Stimulated activated CD8-positive, alpha-beta memory T cell treated with anti-CD3 and anti-CD28 coated beads, Interleukin-15, amount 100 ng/mL, for 4 hours (primary cell): ENCODE data around the gene GNAT3.

Experiments
- DNase-seq, 2 donors: peaks; one replicate each; pipeline ENCODE4 v3.0.0-alpha.2; 2020; ENCODE audit warnings: low read depth in 2 of 2

The GNAT3 gene

GRCh38 chr7:80511964-80512363 lies at the start of gene GNAT3:
Gene GNAT3 (minus strand): TSS chr7:80512064. CDS start chr7:80511926, 138 bp downstream.
- no peak for DNase-seq

- DNase-seq = no peak
These were observed 46.3 kb upstream of the GNAT3 start for GRCh38 chr7:80558116-80558515.

DNA sequence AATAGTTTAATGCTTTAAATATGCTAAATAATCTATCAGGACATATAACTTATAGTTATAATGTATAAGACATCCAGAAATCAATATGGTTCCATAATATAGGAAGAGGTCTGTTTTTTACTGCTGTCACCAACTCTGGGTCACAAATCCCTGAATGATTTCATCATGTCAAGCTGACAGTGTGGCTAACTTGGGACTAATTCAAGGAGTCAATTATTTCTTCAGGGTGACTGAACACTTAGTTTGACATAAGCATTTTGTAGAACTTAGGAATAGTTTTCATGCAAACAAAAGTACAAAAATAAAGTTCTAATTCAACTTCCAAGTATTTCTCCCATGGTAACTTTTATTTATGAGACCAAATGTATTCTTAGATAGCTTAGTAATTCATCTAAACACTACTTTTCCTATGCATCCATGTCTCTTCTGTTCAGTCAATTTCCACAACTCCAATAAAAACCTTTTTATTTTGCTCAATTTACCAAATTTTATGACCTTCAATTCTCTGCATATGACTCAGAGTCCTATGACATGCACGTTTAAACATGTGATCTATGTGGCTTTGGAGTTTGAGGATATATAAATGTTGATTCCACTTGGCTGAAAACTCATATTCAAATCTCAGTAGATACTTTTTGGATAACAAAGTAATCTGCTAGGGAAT lies 40.3 kb upstream of the GNAT3 start:
- DNase-seq = no peak

DNA sequence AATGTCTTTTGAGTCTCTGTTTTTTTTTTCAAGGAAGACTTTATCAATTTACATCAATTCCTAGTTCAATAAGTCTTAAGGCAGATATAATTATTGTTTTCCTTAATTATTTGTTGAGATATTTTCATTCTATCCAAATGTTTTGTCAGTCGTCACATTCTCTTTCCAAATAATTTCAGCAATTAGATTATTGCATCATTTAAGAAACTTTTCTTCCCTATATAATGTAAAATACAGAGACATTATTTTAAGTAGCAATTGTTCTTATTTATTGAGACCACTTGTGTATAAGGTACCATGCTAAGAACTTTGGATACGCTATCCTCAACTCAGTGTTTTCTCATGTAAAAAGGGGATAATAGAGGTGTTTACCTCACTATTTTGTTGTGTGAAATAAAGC lies 38.1 kb upstream of the GNAT3 start:
- DNase-seq = no peak

GRCh38 chr7:80548840-80549530 lies 37.1 kb upstream of the GNAT3 start:
- DNase-seq = no peak

- DNase-seq = no peak
These were observed 30.5 kb upstream of the GNAT3 start for GRCh38 chr7:80542398-80542797.

DNA sequence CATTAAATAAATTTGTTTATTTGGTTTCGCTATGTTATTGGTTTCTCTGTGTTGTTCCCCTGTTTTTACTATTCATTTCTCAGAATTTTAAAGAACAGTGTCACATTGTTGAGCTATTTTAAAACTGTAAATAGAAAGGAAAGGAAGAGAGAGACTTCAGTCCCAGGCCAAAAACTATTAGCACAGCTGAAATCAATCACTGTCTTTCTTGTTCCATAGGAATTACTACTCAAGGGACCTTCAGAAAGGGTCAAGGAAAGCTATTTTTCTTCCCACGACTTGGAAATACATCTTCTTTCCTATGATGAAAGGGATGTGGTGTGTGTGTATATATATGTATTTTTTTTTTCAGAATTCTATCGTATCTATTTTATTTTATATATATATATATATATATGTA lies 29.0 kb upstream of the GNAT3 start:
- DNase-seq = no peak

GRCh38 chr7:80537091-80537490 lies 25.2 kb upstream of the GNAT3 start:
- DNase-seq = no peak

DNA sequence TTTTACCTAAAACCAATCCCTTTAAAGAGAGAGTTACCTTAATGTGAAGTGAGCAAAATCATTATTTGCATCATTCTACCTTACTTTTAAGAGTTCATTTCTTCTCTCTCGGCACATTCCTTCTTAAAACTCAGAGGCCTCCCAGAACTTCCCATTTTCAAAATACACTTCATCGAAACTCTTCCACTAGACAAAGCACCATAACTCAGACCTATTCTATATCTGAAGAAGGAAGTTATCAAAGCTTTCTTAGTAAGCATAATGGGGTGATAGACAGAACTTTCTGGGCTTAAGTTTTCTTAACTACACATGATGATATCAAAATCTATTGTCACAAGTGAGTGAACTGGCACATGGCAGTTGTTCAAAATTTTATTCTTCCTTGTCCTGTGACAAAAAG lies 24.6 kb upstream of the GNAT3 start:
- DNase-seq = no peak

GRCh38 chr7:80533287-80533686 lies 21.4 kb upstream of the GNAT3 start:
- no peak for DNase-seq

- DNase-seq = no peak
These were observed 20.3 kb upstream of the GNAT3 start for GRCh38 chr7:80532153-80532552.

DNA sequence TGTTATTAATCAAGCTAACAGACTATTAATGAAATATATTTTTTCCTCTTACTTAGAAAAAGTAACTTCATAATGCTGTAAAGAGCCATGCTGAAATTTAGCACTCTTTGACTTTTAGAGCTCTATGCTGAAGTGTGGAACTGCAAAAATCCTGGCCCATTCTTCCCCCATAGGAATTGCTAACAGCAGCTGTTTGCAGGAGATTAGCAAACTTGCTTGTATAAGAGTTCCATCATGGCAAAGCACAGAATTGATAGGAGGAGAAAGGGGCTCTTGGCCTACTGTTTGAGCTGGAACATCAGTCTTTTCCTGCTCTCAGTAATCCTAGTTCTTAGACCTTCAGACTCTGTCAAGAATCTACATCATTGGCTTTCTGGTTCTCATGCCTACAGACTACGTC lies 18.3 kb upstream of the GNAT3 start:
- DNase-seq = no peak

- no peak for DNase-seq
These were observed 17.5 kb upstream of the GNAT3 start for GRCh38 chr7:80529362-80529761.

GRCh38 chr7:80528689-80529088 lies 16.8 kb upstream of the GNAT3 start:
- DNase-seq = no peak

GRCh38 chr7:80526472-80526871 lies 14.6 kb upstream of the GNAT3 start:
- no peak for DNase-seq

- DNase-seq = no peak
These were observed 12.8 kb upstream of the GNAT3 start for GRCh38 chr7:80524693-80525092.

GRCh38 chr7:80521809-80522208 lies 9.9 kb upstream of the GNAT3 start:
- no peak for DNase-seq

GRCh38 chr7:80520199-80520598 lies 8.3 kb upstream of the GNAT3 start:
- no peak for DNase-seq

DNA sequence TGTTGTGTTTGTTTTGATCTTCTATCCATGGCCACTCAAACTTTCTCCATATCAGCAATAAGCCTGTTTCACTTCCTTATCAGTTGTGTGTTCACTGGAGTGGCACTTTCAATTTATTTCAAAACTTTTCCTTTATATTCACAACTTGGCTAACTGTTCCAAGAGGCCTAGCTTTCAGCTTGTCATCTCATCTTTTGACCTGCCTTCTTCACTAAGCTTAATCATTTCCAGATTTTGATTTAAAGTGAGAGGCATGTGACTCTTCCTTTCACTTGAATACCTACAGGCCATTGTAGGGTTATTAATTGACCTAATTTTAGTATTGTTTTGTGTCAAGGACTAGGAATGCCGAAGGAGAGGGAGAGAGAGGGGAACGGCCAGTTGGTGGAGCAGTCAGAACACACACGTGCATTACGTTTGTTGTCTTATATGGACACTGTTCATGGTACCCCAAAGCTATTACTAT lies 5.5 kb upstream of the GNAT3 start:
- no peak for DNase-seq

DNA sequence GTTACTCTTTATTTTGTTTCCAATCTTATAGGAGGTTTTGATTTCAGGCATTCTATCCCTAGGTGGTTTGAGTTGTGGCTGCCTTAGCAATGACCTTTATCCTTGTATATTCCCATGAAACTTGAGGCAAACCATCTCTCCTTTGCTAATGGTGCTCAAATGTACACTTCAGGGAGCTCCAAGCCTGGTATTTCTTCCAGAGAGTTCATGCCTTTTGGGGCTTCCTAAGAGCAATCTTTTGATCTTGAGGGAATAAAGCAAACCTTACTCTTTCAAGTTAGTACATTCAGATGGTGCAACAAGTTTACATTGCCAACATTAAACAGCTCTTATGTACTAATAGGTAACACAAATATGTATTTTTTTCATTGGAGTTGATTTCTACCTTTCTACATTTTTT lies 3.4 kb upstream of the GNAT3 start:
- DNase-seq = no peak

- DNase-seq = no peak
These were observed 1.8 kb downstream of the GNAT3 start for GRCh38 chr7:80510021-80510420.

DNA sequence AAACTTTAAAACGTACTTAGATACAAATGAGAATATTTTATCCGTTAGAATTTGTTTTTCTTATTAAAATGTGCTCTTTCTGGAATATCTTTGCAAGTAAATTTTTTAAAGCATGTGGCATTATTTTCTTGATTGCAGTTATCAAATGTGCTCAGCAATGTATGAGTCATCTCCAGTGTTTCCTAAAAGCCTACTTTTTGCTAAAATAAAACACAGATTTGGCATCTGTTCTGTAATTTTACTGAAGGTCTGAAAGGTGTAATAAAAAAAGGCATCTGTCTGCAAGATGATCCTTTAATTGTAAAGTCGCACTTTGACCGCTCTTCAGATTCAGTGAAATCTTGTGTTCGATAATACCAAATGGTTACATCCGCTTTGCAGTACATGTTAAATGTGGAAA lies 3.4 kb downstream of the GNAT3 start:
- DNase-seq = no peak

DNA sequence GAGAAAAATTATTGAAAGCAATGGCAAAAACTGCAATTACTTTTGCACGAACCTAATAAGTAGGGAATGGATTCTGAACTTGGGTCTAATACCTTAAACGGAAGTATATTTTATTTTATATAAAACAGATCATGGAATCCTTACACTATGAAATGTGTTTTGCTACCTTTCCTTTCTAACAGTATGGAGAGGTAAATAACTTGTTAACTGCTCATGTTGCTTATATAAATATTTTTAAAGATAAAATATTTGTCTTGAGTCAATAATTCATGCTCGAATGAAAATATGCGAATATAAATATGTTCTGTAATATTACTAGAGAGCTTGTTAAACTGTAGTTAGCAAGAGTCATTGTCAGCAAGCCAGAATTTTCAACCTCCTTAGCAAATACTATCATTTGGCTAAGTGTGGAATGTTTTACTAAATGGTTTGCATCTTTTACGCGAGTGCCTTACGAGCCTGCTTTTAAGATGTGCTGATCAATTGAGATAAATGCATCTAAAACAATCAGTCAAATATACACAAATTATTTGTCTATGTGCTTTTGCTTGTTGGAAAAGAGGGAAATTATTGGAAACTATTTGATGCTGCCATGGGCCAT lies 5.9 kb downstream of the GNAT3 start:
- DNase-seq = no peak
